HepG2 (cell line): ENCODE results near the gene PEAK3. TPM values are rescaled to one million over a fixed set of nuclear protein-coding genes. Genes with fewer than 3 reads are reported as not detected.

Source experiments
- ETV5 ChIP-seq: IDR thresholded peaks from 2 replicates; pipeline ENCODE4 v1.6.1; 2018; ENCODE audit warnings: missing biosample characterization, missing genetic modification reagents, inconsistent platforms, borderline replicate concordance
- GPN1 ChIP-seq: sonication (generic); formaldehyde crosslinking; IDR thresholded peaks from 2 replicates; pipeline ENCODE4 v1.5.1; 2020; ENCODE audit warnings: missing genetic modification reagents, borderline replicate concordance
- HDAC1 ChIP-seq: sonication (generic); formaldehyde crosslinking; IDR thresholded peaks from 2 replicates; pipeline ENCODE4 v1.5.1; 2020; ENCODE audit warnings: mild to moderate bottlenecking, missing genetic modification reagents
- MATR3 ChIP-seq: sonication (generic); formaldehyde crosslinking; IDR thresholded peaks from 2 replicates; pipeline ENCODE4 v1.4.0; 2020; ENCODE audit warnings: missing genetic modification reagents
- MED8 ChIP-seq: sonication (generic); formaldehyde crosslinking; IDR thresholded peaks from 2 replicates; pipeline ENCODE4 v1.8.1; 2023; ENCODE audit warnings: mild to moderate bottlenecking, missing genetic modification reagents; ENCODE audit not compliant: insufficient replicate concordance
- TMF1 ChIP-seq: sonication (generic); formaldehyde crosslinking; IDR thresholded peaks from 2 replicates; pipeline ENCODE4 v1.8.1; 2022; ENCODE audit warnings: low read depth, missing genetic modification reagents
- ZNF572 ChIP-seq: sonication (generic); formaldehyde crosslinking; IDR thresholded peaks from 2 replicates; pipeline ENCODE4 v1.5.1; 2020; ENCODE audit warnings: mild to moderate bottlenecking, missing genetic modification reagents
- ZNF674 ChIP-seq: sonication (generic); formaldehyde crosslinking; IDR thresholded peaks from 2 replicates; pipeline ENCODE4 v1.5.0; 2020; ENCODE audit warnings: low read depth, mild to moderate bottlenecking, missing genetic modification reagents
- polyA plus RNA-seq, 8 experiments: library from polyadenylated mRNA; depleted of rRNA in 3 of 8; stranded (reverse) in 7 of 8; unstranded in 1 of 8; fragments of >200 nt; fragmentation: Illumina TruSeq in 4 of 8; extraction: Trizol in 4 of 8; gene quantifications; 2 replicates each; pipeline versions ENCODE4 v1.2.1 to v1.2.3, GENCODE V29; 2011 to 2016; ENCODE audit warnings: low read depth in 4 of 8, missing spikeins in 1 of 8, mixed read lengths in 1 of 8; ENCODE audit not compliant: insufficient read depth in 1 of 8
- total RNA-seq, 5 experiments: library from RNA; depleted of rRNA; stranded (reverse); fragments of >200 nt; fragmentation: Illumina TruSeq; extraction: Trizol; gene quantifications; 2 replicates each; pipeline ENCODE4 v1.2.3, GENCODE V29; 2016; ENCODE audit warnings: low read depth in 1 of 5
- TF ChIP-seq, protein P1 (sequence below): sonication (generic); formaldehyde crosslinking; IDR thresholded peaks from 2 replicates; pipeline ENCODE4 v1.4.0; 2020; ENCODE audit warnings: mild to moderate bottlenecking, low read depth, missing genetic modification reagents
- TF ChIP-seq, protein P2 (sequence below): sonication (generic); formaldehyde crosslinking; IDR thresholded peaks from 2 replicates; pipeline ENCODE4 v1.5.0; 2020; ENCODE audit warnings: mild to moderate bottlenecking, missing genetic modification reagents, moderate library complexity
- TF ChIP-seq, protein P3 (sequence below): fragments of 450-650 bp; IDR thresholded peaks from 2 replicates; pipeline ENCODE4 v1.6.1; 2017; ENCODE audit warnings: mild to moderate bottlenecking
- TF ChIP-seq, protein P4 (sequence below): sonication (generic); formaldehyde crosslinking; IDR thresholded peaks from 2 replicates; pipeline ENCODE4 v1.4.0; 2020; ENCODE audit warnings: mild to moderate bottlenecking, missing genetic modification reagents
- TF ChIP-seq, protein P5 (sequence below): sonication (generic); formaldehyde crosslinking; IDR thresholded peaks from 2 replicates; pipeline ENCODE4 v1.8.0; 2022; ENCODE audit warnings: missing genetic modification reagents, mild to moderate bottlenecking, inconsistent platforms, borderline replicate concordance
- TF ChIP-seq, protein P6 (sequence below): sonication (generic); formaldehyde crosslinking; IDR thresholded peaks from 2 replicates; pipeline ENCODE4 v1.4.0; 2020; ENCODE audit warnings: missing genetic modification reagents

PEAK3 gene
- total and polyA plus RNA-seq, 2 of the 13 experiments (the other 11 are each of a cell fraction or from before 2014, with no cell fraction given), result not detected

DNA sequence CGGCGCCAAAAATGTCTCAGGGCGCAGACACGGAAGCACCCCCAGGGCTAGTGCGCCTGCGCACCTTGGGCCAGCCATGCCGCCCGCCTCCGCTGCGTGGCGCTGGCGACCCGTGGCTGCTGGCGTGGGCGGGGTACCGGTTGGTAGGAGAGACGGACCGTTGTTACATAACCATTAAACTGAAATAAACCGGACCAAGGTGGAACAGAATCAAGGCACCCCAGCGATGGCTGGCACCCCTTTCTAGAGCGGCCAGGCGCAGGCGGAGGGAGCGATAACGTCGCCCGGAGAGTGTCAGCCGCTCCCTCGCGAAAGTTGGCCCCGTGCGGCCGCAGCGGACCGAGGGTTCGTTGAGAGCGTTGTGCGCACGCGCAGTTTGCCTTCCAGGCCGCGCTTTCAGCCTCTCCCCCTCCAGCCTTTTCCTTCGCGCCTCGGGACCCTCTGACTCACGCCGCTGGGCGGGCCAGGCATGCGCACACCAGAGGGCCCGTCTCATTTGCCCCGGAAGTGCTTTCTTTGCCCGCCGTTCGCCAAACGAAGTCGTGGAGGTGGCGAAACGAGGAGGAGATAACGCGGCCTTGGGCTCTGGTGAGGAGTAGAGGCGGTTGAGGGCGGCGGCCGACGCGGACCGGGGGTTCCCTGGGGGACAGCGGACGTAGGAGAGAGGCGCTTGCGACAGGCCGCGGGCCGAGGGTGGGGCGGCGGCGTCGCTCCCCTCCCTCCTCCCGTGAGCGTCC is 45.5 kb downstream of the PEAK3 start, which contains the start of the genes PLEKHJ1 and SF3A2 (continued):
- no peak; the same call in 1 of the 2 replicates for TF ChIP-seq ZNF572 (CRISPR knock-in tag)
- TF ChIP-seq HDAC1 (CRISPR knock-in tag), result peak; percentile 82
- TF ChIP-seq, protein P1, sequence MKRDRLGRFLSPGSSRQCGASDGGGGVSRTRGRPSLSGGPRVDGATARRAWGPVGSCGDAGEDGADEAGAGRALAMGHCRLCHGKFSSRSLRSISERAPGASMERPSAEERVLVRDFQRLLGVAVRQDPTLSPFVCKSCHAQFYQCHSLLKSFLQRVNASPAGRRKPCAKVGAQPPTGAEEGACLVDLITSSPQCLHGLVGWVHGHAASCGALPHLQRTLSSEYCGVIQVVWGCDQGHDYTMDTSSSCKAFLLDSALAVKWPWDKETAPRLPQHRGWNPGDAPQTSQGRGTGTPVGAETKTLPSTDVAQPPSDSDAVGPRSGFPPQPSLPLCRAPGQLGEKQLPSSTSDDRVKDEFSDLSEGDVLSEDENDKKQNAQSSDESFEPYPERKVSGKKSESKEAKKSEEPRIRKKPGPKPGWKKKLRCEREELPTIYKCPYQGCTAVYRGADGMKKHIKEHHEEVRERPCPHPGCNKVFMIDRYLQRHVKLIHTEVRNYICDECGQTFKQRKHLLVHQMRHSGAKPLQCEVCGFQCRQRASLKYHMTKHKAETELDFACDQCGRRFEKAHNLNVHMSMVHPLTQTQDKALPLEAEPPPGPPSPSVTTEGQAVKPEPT, result peak; percentile 92; the same call in 1 of the 2 replicates
- TF ChIP-seq, protein P2, sequence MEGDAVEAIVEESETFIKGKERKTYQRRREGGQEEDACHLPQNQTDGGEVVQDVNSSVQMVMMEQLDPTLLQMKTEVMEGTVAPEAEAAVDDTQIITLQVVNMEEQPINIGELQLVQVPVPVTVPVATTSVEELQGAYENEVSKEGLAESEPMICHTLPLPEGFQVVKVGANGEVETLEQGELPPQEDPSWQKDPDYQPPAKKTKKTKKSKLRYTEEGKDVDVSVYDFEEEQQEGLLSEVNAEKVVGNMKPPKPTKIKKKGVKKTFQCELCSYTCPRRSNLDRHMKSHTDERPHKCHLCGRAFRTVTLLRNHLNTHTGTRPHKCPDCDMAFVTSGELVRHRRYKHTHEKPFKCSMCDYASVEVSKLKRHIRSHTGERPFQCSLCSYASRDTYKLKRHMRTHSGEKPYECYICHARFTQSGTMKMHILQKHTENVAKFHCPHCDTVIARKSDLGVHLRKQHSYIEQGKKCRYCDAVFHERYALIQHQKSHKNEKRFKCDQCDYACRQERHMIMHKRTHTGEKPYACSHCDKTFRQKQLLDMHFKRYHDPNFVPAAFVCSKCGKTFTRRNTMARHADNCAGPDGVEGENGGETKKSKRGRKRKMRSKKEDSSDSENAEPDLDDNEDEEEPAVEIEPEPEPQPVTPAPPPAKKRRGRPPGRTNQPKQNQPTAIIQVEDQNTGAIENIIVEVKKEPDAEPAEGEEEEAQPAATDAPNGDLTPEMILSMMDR (CRISPR knock-in tag), result peak; percentile 99
- no peak for TF ChIP-seq MATR3 (CRISPR knock-in tag)
- peak; percentile 100 for TF ChIP-seq TMF1 (CRISPR knock-in tag)
- peak; percentile 90 for TF ChIP-seq MED8 (CRISPR knock-in tag)
- TF ChIP-seq ZNF674 (CRISPR knock-in tag), result no peak
- TF ChIP-seq, protein P3, sequence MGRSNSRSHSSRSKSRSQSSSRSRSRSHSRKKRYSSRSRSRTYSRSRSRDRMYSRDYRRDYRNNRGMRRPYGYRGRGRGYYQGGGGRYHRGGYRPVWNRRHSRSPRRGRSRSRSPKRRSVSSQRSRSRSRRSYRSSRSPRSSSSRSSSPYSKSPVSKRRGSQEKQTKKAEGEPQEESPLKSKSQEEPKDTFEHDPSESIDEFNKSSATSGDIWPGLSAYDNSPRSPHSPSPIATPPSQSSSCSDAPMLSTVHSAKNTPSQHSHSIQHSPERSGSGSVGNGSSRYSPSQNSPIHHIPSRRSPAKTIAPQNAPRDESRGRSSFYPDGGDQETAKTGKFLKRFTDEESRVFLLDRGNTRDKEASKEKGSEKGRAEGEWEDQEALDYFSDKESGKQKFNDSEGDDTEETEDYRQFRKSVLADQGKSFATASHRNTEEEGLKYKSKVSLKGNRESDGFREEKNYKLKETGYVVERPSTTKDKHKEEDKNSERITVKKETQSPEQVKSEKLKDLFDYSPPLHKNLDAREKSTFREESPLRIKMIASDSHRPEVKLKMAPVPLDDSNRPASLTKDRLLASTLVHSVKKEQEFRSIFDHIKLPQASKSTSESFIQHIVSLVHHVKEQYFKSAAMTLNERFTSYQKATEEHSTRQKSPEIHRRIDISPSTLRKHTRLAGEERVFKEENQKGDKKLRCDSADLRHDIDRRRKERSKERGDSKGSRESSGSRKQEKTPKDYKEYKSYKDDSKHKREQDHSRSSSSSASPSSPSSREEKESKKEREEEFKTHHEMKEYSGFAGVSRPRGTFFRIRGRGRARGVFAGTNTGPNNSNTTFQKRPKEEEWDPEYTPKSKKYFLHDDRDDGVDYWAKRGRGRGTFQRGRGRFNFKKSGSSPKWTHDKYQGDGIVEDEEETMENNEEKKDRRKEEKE, result no peak
- 0 out of 2 replicates have a peak, but pooled peaks have one; percentile 45 for TF ChIP-seq GPN1 (CRISPR knock-in tag)
- TF ChIP-seq, protein P4, sequence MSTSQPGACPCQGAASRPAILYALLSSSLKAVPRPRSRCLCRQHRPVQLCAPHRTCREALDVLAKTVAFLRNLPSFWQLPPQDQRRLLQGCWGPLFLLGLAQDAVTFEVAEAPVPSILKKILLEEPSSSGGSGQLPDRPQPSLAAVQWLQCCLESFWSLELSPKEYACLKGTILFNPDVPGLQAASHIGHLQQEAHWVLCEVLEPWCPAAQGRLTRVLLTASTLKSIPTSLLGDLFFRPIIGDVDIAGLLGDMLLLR (CRISPR knock-in tag), result peak; percentile 86
- peak; percentile 74 for TF ChIP-seq ETV5 (CRISPR knock-in tag)
- TF ChIP-seq, protein P5, sequence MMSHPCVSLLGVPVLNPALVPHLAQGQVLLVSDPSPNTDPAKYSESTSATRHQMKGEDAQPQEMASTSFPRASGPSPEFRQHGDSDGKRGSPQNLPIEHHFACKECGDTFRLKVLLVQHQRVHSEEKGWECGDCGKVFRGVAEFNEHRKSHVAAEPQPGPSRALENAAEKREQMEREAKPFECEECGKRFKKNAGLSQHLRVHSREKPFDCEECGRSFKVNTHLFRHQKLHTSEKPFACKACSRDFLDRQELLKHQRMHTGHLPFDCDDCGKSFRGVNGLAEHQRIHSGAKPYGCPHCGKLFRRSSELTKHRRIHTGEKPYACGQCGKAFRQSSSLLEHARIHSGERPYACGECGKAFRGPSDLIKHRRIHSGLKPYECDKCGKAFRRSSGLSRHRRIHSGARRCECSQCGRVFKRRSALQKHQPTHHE, result peak; percentile 94
- TF ChIP-seq, protein P6, sequence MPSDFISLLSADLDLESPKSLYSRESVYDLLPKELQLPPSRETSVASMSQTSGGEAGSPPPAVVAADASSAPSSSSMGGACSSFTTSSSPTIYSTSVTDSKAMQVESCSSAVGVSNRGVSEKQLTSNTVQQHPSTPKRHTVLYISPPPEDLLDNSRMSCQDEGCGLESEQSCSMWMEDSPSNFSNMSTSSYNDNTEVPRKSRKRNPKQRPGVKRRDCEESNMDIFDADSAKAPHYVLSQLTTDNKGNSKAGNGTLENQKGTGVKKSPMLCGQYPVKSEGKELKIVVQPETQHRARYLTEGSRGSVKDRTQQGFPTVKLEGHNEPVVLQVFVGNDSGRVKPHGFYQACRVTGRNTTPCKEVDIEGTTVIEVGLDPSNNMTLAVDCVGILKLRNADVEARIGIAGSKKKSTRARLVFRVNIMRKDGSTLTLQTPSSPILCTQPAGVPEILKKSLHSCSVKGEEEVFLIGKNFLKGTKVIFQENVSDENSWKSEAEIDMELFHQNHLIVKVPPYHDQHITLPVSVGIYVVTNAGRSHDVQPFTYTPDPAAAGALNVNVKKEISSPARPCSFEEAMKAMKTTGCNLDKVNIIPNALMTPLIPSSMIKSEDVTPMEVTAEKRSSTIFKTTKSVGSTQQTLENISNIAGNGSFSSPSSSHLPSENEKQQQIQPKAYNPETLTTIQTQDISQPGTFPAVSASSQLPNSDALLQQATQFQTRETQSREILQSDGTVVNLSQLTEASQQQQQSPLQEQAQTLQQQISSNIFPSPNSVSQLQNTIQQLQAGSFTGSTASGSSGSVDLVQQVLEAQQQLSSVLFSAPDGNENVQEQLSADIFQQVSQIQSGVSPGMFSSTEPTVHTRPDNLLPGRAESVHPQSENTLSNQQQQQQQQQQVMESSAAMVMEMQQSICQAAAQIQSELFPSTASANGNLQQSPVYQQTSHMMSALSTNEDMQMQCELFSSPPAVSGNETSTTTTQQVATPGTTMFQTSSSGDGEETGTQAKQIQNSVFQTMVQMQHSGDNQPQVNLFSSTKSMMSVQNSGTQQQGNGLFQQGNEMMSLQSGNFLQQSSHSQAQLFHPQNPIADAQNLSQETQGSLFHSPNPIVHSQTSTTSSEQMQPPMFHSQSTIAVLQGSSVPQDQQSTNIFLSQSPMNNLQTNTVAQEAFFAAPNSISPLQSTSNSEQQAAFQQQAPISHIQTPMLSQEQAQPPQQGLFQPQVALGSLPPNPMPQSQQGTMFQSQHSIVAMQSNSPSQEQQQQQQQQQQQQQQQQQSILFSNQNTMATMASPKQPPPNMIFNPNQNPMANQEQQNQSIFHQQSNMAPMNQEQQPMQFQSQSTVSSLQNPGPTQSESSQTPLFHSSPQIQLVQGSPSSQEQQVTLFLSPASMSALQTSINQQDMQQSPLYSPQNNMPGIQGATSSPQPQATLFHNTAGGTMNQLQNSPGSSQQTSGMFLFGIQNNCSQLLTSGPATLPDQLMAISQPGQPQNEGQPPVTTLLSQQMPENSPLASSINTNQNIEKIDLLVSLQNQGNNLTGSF (CRISPR knock-in tag), result peak; percentile 84
